GM19324 (cell line): ENCODE measurements around the gene ACTN1.

Experiments used
- ATAC-seq: cut with Tn5 transposase; IDR thresholded peaks from one replicate; pipeline ENCODE4 v1.9.1; 2021; ENCODE audit warnings: mild to moderate bottlenecking, moderate library complexity; ENCODE audit not compliant: unreplicated experiment, low FRiP score

ACTN1 gene

DNA sequence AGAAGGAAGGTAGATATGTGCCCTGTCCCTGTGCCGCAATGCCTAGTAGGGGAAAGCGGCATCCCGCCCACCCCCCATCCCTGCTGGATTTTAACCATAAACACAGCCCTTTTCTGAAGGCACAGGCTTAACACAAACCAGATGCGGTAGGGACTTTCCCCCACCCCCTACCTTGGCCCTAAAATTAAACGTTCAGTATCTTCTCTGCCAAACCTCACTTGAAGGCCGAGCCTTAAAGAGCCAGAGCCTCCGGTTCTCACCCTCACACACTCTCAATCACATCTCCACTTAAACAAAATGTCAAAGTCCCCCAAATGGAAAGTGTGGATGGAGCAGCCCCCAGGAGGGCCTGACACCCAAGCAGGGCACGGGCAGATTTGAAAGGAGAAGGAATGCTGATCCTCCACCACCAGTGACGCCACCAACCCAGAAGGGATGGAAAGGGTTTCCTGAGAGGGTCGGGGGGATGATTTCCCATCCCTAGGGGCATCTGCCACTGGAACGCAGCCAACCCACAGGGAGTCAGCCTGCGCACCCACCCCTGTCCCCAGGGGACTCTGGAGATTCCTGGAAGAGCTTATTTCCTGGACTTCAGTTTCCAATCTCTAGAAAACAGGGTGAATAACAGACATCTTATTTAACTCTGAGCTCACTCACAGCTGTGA is 26.4 kb downstream of the ACTN1 start:
- ATAC-seq = no peak

DNA sequence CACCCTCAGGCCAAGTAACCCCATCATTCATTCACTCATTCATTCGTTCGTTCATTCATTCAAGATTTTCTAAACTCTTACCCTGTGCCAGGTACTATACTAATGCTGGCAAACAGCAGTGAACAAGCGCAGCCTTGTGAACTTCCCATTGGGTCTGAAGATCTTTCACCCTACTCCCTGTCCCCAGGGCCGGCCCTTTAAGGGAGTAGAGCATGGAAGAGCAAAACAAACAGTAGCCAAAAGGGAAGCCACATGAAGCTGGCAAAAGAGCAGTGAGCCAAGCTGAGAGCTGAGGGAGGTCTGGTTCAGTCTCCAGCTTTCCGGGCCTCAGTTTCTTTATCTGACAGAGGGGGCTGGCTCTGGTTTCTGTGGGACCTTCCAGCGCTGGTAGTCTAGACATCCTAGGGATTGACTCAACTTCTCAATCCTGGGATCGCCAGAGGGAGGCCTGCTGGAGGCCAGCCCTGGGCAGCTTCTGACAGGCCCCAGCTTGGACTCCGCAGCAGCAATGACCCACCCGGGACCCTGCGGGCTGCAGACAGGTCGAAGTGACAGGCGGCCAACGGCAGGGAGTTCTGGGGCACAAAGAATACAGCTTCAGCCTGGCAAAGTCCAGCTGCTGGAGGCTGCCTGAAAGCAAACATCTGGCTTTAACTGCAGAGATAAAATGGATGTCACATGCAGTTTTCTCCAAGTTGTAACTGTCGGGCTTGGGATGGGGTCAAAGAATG is 27.1 kb downstream of the ACTN1 start:
- ATAC-seq = no peak

DNA sequence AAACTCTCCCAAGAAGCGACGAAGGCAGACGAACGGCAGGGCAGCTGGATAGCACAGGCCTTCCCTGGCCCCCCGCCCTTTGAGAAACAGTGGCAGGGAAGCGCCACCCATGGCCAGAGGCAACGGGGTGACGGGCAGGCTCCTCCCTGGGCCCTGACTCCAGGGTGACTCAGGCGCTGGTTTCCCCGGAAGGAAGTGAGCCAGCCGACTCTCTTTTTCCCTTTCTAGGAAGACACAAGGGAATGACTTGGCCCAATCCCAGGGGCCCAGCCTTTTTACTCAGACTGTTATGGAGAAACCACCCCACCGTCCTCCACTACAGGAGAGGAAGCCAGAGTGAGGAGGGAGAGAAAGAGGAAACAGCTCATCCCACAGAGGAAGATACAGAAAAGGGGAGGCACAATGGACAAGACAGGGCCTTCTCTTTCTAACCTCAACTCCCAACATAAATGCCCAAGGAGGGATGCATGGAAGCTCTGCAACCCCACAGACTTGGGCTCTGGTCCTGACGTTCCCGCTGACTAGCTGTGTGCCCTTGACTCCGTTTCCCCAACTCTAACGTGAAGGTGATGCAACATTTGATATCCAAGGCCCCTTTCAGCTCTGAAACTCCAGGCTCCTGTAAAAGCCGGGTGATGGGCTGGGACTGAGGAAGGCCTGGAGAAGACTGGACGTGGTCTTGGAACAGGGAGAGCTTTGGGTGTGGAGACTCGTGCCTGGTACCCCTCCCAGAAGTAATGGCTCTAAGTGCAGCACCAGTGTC is 27.9 kb downstream of the ACTN1 start:
- ATAC-seq = no peak

DNA sequence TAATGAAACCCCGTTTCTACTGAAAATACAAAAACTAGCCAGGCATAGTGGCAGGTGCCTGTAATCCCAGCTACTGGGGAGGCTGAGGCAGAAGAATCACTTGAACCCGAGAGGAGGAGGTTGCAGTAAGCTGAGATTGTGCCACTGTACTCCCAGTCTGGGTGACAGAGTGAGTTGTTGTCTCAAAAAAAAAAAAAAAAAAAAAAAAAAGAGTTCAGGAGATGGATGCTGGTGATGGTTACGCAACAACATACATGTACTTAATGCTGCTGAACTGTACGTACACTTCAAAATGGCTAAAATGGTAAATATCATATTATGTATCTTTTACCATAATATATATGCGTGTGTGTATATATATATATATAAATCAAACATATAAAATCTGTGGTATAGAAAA is 29.0 kb downstream of the ACTN1 start:
- ATAC-seq = no peak

DNA sequence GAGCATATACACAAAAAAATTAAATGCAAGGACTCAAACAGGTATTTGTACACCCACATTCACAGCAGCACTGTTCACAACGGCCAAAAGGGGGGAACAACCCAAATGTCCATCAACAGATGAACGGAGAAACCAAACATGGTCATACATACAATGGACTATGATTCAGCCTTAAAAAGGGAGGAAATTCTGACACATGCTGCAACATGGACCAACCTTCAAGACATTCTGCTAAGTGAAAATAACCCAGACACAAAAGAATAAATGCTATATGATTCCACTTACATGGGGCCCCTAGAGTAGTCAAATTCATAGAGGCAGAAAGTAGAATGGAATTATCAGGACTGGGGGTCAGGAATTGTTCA is 29.5 kb downstream of the ACTN1 start:
- ATAC-seq = no peak

DNA sequence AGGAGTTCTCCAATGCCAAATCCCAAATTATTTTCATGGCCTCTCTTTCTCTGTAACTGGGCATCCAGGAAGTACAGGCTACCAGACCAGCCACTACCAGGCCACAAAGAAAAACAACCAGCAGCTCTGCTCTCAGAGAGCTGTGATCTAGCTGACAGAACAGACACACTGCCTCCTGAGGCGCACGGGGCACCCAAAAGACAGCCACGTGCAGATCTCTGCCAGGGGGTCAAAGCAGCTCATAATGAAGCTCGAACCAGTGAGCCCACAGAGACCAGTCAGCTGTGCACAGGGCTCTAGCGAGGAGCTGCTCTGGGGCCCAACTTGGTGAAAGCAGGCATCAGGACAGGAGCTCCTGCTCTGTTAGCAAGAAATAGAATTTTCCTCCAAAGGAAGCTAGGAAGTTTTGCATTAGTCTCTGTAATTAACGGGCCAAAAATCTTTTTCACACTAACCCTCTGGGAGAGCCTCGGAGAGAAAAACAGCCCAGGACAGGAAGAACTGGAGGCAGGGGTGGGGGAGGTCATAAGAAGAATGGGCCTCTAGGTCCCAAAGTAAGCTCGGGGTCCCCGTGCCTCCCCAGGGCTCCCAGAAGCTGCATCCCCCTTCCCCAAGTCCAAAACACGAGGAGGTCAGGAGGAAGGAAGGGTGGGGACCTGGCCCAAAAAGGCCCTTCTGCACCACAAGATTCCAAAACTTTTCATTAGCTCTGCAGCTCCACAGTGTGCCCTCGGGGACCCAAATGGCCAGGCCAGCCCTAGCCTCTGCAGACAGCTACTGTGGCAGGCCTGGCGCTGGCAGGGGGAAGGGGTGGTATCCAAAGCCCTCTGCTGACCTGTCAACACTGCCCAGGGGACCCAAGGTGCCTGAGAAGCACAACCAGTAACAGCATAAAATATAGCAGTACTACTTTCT is 30.2 kb downstream of the ACTN1 start:
- ATAC-seq = no peak

DNA sequence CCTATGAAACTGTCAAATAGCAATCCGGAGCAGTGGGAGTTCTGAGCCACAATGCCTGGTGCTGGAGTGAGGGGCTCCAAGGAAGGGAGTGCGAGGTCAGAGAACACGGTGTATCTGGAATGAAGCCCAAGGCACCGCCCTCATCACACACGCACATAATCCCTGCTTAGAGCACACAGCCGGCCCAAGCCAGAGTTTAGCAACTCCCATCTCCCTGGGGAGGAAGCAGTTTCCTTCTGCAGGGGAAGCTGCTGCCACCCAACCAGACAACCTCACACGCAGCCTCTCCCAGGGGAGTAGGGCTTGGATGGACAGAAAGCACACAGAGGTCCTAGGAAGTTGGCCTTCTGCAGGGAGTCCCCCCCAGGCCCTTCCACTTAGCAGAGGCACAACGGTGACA is 31.3 kb downstream of the ACTN1 start:
- ATAC-seq = no peak

DNA sequence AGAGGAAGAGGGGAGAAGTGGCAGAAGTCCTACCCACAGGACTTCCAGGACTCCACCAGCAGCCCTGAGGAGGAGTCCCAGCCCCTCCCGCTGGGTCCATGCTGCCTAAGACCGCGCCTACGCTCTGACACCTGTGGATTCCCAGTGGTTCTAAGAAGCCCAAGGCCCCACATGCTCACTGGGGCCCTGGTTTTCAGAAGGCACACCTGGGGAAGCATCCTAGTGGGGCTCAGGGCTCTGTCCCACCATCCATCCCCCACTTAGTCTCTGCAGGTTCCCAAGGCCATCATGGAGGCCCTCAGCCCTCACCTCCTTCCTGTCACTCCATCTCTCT is 32.6 kb downstream of the ACTN1 start:
- no peak for ATAC-seq

DNA sequence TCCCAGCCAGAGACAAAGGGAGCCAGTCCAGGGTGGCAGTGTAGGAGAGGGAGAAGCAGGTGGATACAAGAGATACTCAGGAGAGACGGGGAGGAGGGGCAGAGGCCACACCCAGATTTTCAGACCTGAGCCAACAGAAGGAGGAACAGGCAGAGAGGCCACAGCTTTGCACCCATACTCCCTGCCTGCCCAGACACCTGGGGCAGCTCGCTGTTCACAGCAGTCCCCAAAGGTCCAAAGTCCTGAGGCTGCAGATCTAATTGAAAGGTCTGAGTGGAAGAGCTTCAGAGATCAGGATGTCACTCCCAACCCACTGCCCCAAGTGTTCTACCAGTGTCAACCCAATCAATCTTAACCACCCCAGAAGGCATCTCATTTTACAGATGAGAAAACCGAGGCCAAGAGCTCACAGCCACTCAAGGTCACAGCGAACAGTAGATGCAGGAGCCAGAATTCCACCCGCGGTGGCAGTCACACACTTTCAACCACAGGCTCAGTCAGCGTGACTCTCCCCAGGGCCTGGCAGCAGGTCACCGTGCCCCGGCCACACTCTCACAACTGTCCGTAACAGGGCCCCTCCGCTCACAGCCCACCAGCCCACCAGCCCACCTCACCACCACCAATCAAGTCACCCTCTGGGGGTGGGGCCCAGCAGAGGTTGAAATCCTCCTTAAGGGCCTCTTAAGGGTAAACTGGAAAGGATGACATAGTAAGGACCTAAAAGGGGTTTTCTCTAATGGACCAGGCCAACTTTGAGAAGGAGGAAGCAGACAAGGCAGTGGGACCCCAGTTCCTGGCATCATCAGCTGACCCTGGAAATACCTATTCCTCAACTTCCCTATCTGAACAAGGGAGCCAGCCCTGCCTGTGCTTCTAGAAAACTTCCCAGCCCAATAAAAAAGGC is 33.3 kb downstream of the ACTN1 start:
- ATAC-seq = no peak

DNA sequence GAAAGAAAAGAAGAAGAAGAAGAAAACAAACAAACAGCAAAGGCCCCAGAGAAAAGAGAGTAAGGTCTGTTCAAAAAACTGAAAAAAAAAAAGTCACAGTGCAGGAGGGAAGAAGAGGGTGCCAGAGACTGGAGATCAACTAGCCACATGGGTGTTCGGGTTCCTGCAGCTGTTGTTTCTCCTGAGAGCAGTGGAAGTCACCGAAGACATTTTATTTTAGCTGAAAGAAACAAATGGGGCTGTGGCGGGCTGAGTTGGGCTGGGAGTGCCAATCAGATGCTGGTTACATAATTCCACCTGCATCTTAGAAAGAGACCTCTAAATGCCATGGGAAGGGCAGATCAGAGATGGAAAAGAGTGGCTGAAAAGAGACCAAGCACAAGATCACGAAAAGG is 33.9 kb downstream of the ACTN1 start:
- no peak for ATAC-seq

DNA sequence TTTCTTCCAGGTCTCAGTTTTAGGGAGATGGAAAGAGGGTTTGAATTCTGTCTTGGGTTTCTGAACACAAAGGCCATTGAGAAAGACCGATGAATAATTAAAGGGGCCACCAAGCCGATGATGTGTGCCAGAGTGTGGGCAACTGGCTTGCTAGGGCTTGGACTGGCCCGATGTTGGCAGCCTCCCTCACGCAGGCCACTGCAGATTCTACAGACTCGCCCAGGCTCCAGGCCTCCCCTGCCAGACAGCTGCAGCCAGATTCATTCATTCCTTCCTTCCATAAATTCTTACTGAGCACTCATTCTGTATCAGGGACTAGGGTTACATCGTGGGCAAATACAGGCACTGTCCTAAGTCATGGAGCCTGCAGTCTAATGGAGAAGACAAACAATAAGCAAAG is 34.9 kb downstream of the ACTN1 start:
- ATAC-seq = no peak

DNA sequence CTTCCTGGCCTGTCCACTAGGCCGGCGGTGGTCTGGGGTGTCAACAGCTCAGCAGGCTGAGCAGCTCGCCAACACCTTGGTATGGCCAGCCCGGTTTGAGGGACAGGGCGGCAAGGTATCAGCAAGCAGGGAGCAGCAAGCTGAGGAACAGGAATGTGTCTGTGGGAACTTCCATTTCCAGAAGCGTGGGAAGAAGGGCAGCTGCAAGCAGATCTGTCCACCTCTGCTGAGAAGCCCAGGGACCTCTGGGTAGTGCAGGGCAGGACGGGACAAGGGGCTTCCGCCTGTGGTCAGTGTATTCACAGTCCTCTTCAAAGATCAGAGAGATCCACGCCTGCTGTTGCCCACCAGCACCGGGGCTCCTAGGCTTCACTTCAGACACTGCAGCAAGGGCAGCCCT is 36.0 kb downstream of the ACTN1 start:
- ATAC-seq = no peak

DNA sequence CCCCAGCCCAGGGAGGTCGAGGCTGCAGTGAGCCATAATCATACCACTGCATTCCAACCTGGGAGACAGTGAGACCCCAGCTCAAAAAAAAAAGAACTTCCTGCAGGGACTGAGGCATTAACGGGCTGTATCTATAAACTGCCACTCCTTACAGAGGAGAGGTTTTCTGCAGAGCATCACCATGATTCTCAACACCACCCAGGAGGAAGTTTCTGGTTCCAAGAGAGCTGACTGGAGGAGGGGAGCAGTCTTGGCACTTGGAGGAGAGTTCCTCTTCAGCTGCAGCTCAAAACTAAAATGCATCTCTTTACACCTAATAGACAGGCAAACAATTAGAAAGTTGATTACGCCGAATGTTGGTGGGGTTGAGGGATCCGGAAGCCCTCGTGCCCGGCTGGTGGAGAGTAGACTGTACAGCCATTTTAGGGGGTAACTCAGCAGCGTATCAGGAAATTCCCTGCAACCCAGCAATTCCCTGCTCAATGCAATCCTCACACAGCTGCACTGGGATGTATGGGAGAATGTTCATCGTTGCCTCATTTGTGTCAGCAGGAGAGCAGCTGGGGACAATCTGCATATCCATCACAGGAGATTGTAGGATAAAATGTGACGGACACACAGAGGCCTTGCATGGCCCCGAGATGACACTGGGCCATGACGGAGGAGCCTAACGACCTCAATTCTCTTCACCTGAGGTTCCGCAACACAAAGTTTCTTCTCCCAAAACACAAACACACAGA is 36.6 kb downstream of the ACTN1 start:
- no peak for ATAC-seq

DNA sequence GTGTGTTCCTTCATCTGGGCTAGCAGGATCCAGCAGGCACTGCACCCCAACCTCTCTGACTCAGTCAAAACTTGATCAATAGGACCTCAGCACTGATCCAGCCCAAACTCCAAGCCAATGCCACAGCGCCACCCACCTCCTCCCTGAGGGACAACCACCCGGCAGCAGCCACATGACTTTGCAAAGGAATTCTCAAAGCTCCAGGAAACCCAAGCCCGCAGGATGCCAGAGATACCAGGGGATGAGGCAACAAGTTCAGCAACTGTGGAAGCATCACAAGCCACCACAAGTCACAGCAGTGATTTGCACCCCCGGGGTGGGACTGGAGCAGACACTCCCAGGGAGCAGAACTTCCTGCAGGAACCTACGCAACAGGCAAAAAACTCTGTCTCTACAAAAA is 37.3 kb downstream of the ACTN1 start:
- ATAC-seq = no peak

DNA sequence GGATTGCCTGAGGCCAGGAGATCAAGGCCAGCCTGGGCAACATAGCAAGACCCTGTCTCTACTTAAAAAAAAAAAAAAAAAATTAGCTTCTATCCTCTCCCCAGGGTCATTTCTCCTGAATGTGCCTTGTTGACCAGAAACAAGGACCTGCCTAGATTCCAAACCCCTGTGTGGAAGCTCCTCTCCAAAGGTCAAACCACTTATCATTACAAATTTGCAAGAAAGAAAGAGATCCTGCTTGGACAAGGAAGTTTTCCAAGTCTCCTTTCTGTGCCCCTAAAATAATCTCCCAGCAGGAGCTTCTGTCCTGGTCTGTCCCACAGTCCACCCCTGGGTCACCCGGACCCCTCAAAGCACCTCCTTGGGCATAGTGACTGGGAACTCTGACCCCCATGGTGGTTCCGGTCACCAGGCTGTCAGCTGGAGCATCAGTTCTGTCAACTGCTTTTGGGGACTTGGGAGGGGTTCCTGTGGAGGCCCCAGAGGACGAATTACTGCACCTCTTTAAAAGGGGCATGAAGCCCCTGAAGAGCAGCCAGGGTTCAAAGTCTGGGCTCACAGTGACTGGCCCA is 38.4 kb downstream of the ACTN1 start:
- no peak for ATAC-seq

DNA sequence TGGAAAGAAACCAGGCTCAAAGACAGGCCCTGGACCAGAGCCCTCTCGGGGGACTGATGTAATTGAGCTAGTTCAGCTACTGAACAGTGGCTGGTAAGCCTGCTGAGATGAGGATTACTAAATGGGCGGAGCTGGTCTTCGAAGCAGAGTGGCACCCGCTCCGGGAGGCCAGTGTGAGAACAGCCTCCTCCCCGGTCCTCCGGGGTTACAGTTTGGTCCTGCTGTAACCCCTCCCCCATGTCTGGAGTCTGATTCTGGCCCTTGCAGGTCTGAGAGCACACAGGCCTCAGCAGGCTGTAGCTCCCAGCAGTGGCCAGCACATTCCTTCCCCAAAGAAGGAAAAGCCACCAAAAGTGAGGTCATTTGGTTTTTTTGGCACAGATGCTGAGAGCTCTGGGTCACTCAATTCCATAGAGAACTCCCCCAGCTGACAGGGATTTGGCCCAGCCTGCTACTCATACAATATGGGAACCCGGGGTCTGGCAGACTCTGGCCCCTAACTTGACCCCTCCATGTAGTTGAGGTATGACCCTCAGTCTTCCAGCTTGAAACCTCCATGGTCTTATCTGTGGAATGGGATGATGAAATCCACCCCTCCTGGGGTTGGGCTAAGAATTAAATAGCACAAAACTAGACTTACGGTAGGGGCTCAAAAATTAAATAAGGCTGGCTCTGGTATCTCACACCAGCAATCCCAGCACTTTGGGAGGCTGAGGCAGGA is 39.0 kb downstream of the ACTN1 start:
- ATAC-seq = no peak

DNA sequence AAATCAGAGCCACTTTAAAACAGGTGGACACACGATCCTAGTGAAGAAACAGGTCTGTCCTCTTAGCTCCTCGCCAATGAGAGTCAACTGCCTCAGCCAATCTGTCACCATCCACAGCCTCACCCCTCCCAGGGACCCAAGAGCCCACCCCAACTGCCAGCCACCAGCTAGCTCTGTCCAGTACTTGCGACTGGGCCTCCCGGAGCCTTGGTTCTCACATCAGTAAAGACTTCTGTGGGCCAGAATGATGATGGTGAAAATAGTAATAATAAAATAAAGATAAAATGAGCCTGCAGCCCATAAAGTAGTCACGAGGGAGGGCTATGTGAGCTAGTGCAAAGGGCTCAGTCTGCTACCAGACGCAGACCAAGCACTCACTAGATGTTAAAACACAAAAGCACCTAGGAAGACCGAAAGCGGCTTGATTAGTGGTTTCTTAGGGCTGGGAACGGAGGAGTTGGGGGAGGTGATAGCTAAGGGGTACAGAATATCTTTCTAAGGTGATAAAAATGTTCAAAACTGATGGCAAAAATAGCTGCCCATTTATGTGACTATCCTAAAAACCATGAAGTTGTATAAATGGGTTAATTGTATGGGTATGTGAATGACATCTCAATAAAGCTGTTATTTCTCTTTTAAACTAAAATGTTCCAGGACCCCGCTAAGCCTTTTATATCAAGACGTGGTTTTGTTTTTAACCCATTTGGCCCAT is 39.8 kb downstream of the ACTN1 start:
- no peak for ATAC-seq
